ENCODE data around the gene CEACAM19. TPM values are rescaled to one million over a fixed set of nuclear protein-coding genes. Genes with fewer than 3 reads are reported as not detected.
A peak's percentile ranks its signal among the peaks of the same experiment; 100 is the strongest.

CEACAM19 gene
- total and polyA plus RNA-seq, 2 donors (not counting 1 experiment from before 2014, with no cell fraction given), result 7.8 to 9.9 TPM

- no peaks in the 10 kb centered on the region for H3K9me3 ChIP-seq (ENCODE audit: control insufficient read depth, insufficient read depth, low read depth, low read length)
Measured at GRCh38 chr19:44653977-44654774, 17.1 kb upstream of the CEACAM19 start.

GRCh38 chr19:44657211-44657921 lies 13.9 kb upstream of the CEACAM19 start:
- H3K9ac ChIP-seq (ENCODE audit: insufficient read depth, low read length), result no peak overlapping the region
- peaks cover 9% of the 10 kb centered on the region for H3K4me1 ChIP-seq (ENCODE audit: control insufficient read depth, extremely low read depth, insufficient read depth, low read length)
- peak overlapping the region; percentile 17 for H3K27ac ChIP-seq (ENCODE audit: insufficient read depth, low read length)
- peaks cover 42% of the 10 kb centered on the region for H3K36me3 ChIP-seq (ENCODE audit: control insufficient read depth, insufficient read depth, low read length)
- TF ChIP-seq CTCF (conservative IDR thresholded peaks at IDR 0.05 in 1 of 2, IDR thresholded peaks at IDR 0.05 in 1 of 2; ENCODE audit: low read depth in 1 of 2, low read length in 2 of 2), result peak; percentile 83 to 85
- TF ChIP-seq EZH2 (IDR thresholded peaks at IDR 0.05; ENCODE audit: low read length, missing control alignments), result no peak
- H3K4me3 ChIP-seq (replicated peaks in 1 of 4; ENCODE audit: control extremely low read depth in 1 of 4, insufficient read depth in 1 of 4, low read depth in 3 of 4, low read length in 4 of 4), result no peak overlapping the region
- peak; percentile 45 to 75 for DNase-seq (ENCODE audit: low read depth in 2 of 2)
- no peak overlapping the region for H2AFZ ChIP-seq (ENCODE audit: low read length)
- peaks cover 7% of the 10 kb centered on the region for H3K79me2 ChIP-seq (ENCODE audit: control insufficient read depth, insufficient read depth, low read length)
- no peaks in the 10 kb centered on the region for H3K27me3 ChIP-seq (ENCODE audit: control insufficient read depth, insufficient read depth, low read length)
- no peaks in the 10 kb centered on the region for H3K9me3 ChIP-seq (ENCODE audit: control insufficient read depth, insufficient read depth, low read depth, low read length)
- no peak overlapping the region for H3K4me2 ChIP-seq (ENCODE audit: extremely low read depth, insufficient read depth, low read length)
- no peaks in the 10 kb centered on the region for H4K20me1 ChIP-seq (ENCODE audit: control insufficient read depth, extremely low read depth, insufficient read depth, low read length)

More at GRCh38 chr19:44653977-44654774, 17.1 kb upstream of the CEACAM19 start:
- Histone ChIP-seq H3K4me1 (ENCODE audit: control insufficient read depth, extremely low read depth, insufficient read depth, low read length) (no peaks in the 10 kb centered on the region), H3K27ac (ENCODE audit: insufficient read depth, low read length) (no peak overlapping the region), H3K4me3 (replicated peaks in 1 of 4; ENCODE audit: control extremely low read depth in 1 of 4, insufficient read depth in 1 of 4, low read depth in 3 of 4, low read length in 4 of 4) (no peak overlapping the region), H3K27me3 (ENCODE audit: control insufficient read depth, insufficient read depth, low read length) (no peaks in the 10 kb centered on the region), H3K79me2 (ENCODE audit: control insufficient read depth, insufficient read depth, low read length) (peaks cover 26% of the 10 kb centered on the region), H3K9ac (ENCODE audit: insufficient read depth, low read length) (no peak overlapping the region), H4K20me1 (ENCODE audit: control insufficient read depth, extremely low read depth, insufficient read depth, low read length) (no peaks in the 10 kb centered on the region), H3K36me3 (ENCODE audit: control insufficient read depth, insufficient read depth, low read length) (peaks cover 48% of the 10 kb centered on the region), H3K4me2 (ENCODE audit: extremely low read depth, insufficient read depth, low read length) (no peak overlapping the region), H2AFZ (ENCODE audit: low read length) (no peak overlapping the region)
- peak; percentile 32 to 55 for DNase-seq (ENCODE audit: low read depth in 2 of 2)
- peak; percentile 27 to 49 for TF ChIP-seq CTCF (conservative IDR thresholded peaks at IDR 0.05 in 1 of 2, IDR thresholded peaks at IDR 0.05 in 1 of 2; ENCODE audit: low read depth in 1 of 2, low read length in 2 of 2)
- TF ChIP-seq EZH2 (IDR thresholded peaks at IDR 0.05; ENCODE audit: low read length, missing control alignments), result no peak

- H3K4me2 ChIP-seq (ENCODE audit: extremely low read depth, insufficient read depth, low read length), result no peak overlapping the region
- H3K4me1 ChIP-seq (ENCODE audit: control insufficient read depth, extremely low read depth, insufficient read depth, low read length), result peaks cover 12% of the 10 kb centered on the region
- no peaks in the 10 kb centered on the region for H3K27me3 ChIP-seq (ENCODE audit: control insufficient read depth, insufficient read depth, low read length)
- H3K4me3 ChIP-seq (replicated peaks in 1 of 4; ENCODE audit: control extremely low read depth in 1 of 4, insufficient read depth in 1 of 4, low read depth in 3 of 4, low read length in 4 of 4), result no peak overlapping the region
- no peaks in the 10 kb centered on the region for H4K20me1 ChIP-seq (ENCODE audit: control insufficient read depth, extremely low read depth, insufficient read depth, low read length)
- H3K9me3 ChIP-seq (ENCODE audit: control insufficient read depth, insufficient read depth, low read depth, low read length), result no peaks in the 10 kb centered on the region
- no peak overlapping the region for H3K9ac ChIP-seq (ENCODE audit: insufficient read depth, low read length)
- H2AFZ ChIP-seq (ENCODE audit: low read length), result no peak overlapping the region
- TF ChIP-seq CTCF (conservative IDR thresholded peaks at IDR 0.05 in 1 of 2, IDR thresholded peaks at IDR 0.05 in 1 of 2; ENCODE audit: low read depth in 1 of 2, low read length in 2 of 2), result no peak
- no peak for TF ChIP-seq EZH2 (IDR thresholded peaks at IDR 0.05; ENCODE audit: low read length, missing control alignments)
- DNase-seq (ENCODE audit: low read depth in 2 of 2), result no peak
- peaks cover 39% of the 10 kb centered on the region for H3K36me3 ChIP-seq (ENCODE audit: control insufficient read depth, insufficient read depth, low read length)
- no peak overlapping the region for H3K27ac ChIP-seq (ENCODE audit: insufficient read depth, low read length)
- peaks cover 4% of the 10 kb centered on the region for H3K79me2 ChIP-seq (ENCODE audit: control insufficient read depth, insufficient read depth, low read length)
Measured at GRCh38 chr19:44658069-44658733, 13.1 kb upstream of the CEACAM19 start.
